Measurements from ENCODE around the gene PRMT9.

- TF ChIP-seq CTCF (conservative IDR thresholded peaks at IDR 0.05 in 1 of 2, IDR thresholded peaks at IDR 0.05 in 1 of 2; ENCODE audit: low read depth in 1 of 2, low read length in 2 of 2) (no peak), EZH2 (IDR thresholded peaks at IDR 0.05; ENCODE audit: low read length, missing control alignments) (no peak)
Measured at GRCh38 chr4:147714575-147715401, 30.8 kb upstream of the PRMT9 start.
